Mesenchymal stem cell (in vitro differentiated cells and primary cell): ENCODE data around the gene HEPN1.

Source experiments
- DNase-seq: peaks from one replicate; pipeline ENCODE4 v3.0.0-alpha.2; 2013
- H2AFZ ChIP-seq: one replicate; pipeline ENCODE4 v1.6.1; 2013; ENCODE audit warnings: low read depth, mild to moderate bottlenecking, control low read depth, inconsistent platforms, low read length, moderate library complexity
- H2AK5ac ChIP-seq: 2 replicates; pipeline ENCODE4 v1.6.1; 2013; ENCODE audit warnings: low read length, moderate library complexity, mild to moderate bottlenecking, inconsistent platforms; ENCODE audit not compliant: severe bottlenecking
- H2BK120ac ChIP-seq: one replicate; pipeline ENCODE4 v1.6.1; 2013; ENCODE audit warnings: low read depth, mild to moderate bottlenecking, inconsistent platforms, low read length, moderate library complexity
- H2BK12ac ChIP-seq, 2 experiments: one replicate each; pipeline ENCODE4 v1.6.1; 2013; ENCODE audit warnings: inconsistent platforms in 2 of 2, low read length in 2 of 2, mild to moderate bottlenecking in 2 of 2, moderate library complexity in 2 of 2, control low read depth in 1 of 2
- H2BK15ac ChIP-seq: one replicate; pipeline ENCODE4 v1.6.1; 2013; ENCODE audit warnings: mild to moderate bottlenecking, low read depth, inconsistent platforms; ENCODE audit not compliant: poor library complexity, severe bottlenecking
- H2BK5ac ChIP-seq: 2 replicates; pipeline ENCODE4 v1.6.1; 2013; ENCODE audit warnings: low read depth, mild to moderate bottlenecking, low read length, control low read depth, inconsistent platforms; ENCODE audit not compliant: poor library complexity, severe bottlenecking
- H3K14ac ChIP-seq, 2 experiments: one replicate each; pipeline ENCODE4 v1.6.1; 2013; ENCODE audit warnings: inconsistent platforms in 2 of 2, low read length in 2 of 2, control low read depth in 1 of 2, mild to moderate bottlenecking in 1 of 2, moderate library complexity in 1 of 2
- H3K18ac ChIP-seq, 2 experiments: one replicate each; pipeline ENCODE4 v1.6.1; 2013; ENCODE audit warnings: inconsistent platforms in 2 of 2, low read length in 2 of 2, control low read depth in 1 of 2, low read depth in 1 of 2, mild to moderate bottlenecking in 1 of 2
- H3K23ac ChIP-seq, 2 experiments: one replicate each; pipeline ENCODE4 v1.6.1; 2013; ENCODE audit warnings: inconsistent platforms in 2 of 2, low read length in 2 of 2, mild to moderate bottlenecking in 2 of 2, moderate library complexity in 2 of 2, control low read depth in 1 of 2
- H3K27ac ChIP-seq: 2 replicates; pipeline ENCODE4 v1.5.1; 2013; ENCODE audit warnings: mild to moderate bottlenecking, moderate library complexity, low read length, control low read depth, inconsistent platforms; ENCODE audit not compliant: poor library complexity, severe bottlenecking
- H3K27me3 ChIP-seq, 2 experiments: 2 replicates each; pipeline versions ENCODE4 v1.6.1 to v1.7.0; 2013; ENCODE audit warnings: low read length in 2 of 2, mild to moderate bottlenecking in 2 of 2, moderate library complexity in 2 of 2, control low read depth in 1 of 2, inconsistent platforms in 1 of 2; ENCODE audit not compliant: control insufficient read depth in 1 of 2, insufficient read depth in 1 of 2
- H3K36me3 ChIP-seq, 2 experiments: 2 replicates each; pipeline versions ENCODE4 v1.6.1 to v1.7.0; 2013; ENCODE audit warnings: low read length in 2 of 2, control low read depth in 1 of 2, inconsistent platforms in 1 of 2, low read depth in 1 of 2, mild to moderate bottlenecking in 1 of 2; ENCODE audit not compliant: insufficient read depth in 2 of 2, control insufficient read depth in 1 of 2
- H3K4ac ChIP-seq, 2 experiments: one replicate each; pipeline ENCODE4 v1.6.1; 2013; ENCODE audit warnings: inconsistent platforms in 2 of 2, low read length in 2 of 2, mild to moderate bottlenecking in 2 of 2, moderate library complexity in 2 of 2, control low read depth in 1 of 2, low read depth in 1 of 2
- H3K4me1 ChIP-seq: 2 replicates; pipeline ENCODE4 v1.6.1; 2013; ENCODE audit warnings: low read depth, low read length, control low read depth; ENCODE audit not compliant: control insufficient read depth, insufficient read depth
- H3K4me2 ChIP-seq: 2 replicates; pipeline ENCODE4 v1.6.1; 2013; ENCODE audit warnings: low read length, mild to moderate bottlenecking, inconsistent platforms; ENCODE audit not compliant: poor library complexity, severe bottlenecking
- H3K4me3 ChIP-seq, 2 experiments: 2 replicates each; pipeline versions ENCODE4 v1.5.1 to v1.7.0; 2013; ENCODE audit warnings: low read length in 2 of 2, mild to moderate bottlenecking in 2 of 2, control low read depth in 1 of 2, low read depth in 1 of 2; ENCODE audit not compliant: insufficient read depth in 1 of 2
- H3K79me1 ChIP-seq: replicated peaks from 2 replicates; pipeline ENCODE4 v1.6.1; 2013; ENCODE audit warnings: mild to moderate bottlenecking, control low read depth, low read length, inconsistent platforms; ENCODE audit not compliant: poor library complexity, severe bottlenecking
- H3K9ac ChIP-seq: 2 replicates; pipeline ENCODE4 v1.7.0; 2013; ENCODE audit warnings: mild to moderate bottlenecking, low read length, moderate library complexity
- H3K9me3 ChIP-seq: 2 replicates; pipeline ENCODE4 v1.7.0; 2013; ENCODE audit warnings: mild to moderate bottlenecking, low read length; ENCODE audit not compliant: control insufficient read depth
- H4K8ac ChIP-seq: one replicate; pipeline ENCODE4 v1.6.1; 2013; ENCODE audit warnings: inconsistent platforms, mild to moderate bottlenecking, low read length, moderate library complexity
- H4K91ac ChIP-seq: one replicate; pipeline ENCODE4 v1.6.1; 2013; ENCODE audit warnings: mild to moderate bottlenecking, low read length, inconsistent platforms
- WGBS: methylation state at CpG from one replicate; pipeline ENCODE4 v1.1.7; 2013; ENCODE audit warnings: mixed read lengths; 5-methylcytosine and 5-hydroxymethylcytosine counted together

HEPN1 gene

DNA sequence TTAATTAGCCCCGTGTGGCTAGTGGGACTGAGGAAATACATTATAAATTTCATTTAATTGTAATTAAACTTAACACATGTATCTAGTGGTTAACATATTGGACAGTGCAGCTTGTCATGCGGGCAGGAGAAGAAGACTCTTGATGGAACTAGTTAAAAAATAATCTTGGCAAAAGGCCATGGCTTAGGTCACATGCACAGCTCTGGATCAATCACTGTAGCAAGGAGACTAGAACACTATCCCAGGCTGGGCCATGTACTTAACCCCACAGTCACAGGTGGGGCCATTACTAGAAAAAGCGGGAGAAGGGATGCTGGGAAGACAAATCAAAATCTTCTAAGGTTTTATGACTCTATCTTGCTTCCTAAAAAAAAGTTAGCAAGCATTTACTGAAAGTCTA, 25.5 kb downstream of the HEPN1 start:
- H2AFZ ChIP-seq = no peak overlapping the region
- H2BK5ac ChIP-seq = no peak overlapping the region
- no peak overlapping the region for H4K8ac ChIP-seq
- H3K4me2 ChIP-seq = no peak overlapping the region
- no peak overlapping the region for H3K4me3 ChIP-seq
- no peaks in the 10 kb centered on the region for H3K4me1 ChIP-seq
- 94% methylated on average over 2 of the region's 3 CpGs for WGBS
- H3K18ac ChIP-seq = no peak overlapping the region
- H3K9me3 ChIP-seq = peaks cover 2% of the 10 kb centered on the region
- H3K27ac ChIP-seq = no peak overlapping the region
- no peak overlapping the region for H3K4ac ChIP-seq
- no peak overlapping the region for H4K91ac ChIP-seq
- H3K36me3 ChIP-seq = no peaks in the 10 kb centered on the region
- no peak for DNase-seq
- no peak overlapping the region for H3K14ac ChIP-seq
- no peak overlapping the region for H2BK12ac ChIP-seq
- no peaks in the 10 kb centered on the region for H3K79me1 ChIP-seq
- H2BK120ac ChIP-seq = no peak overlapping the region
- no peak overlapping the region for H2BK15ac ChIP-seq
- no peak overlapping the region for H3K9ac ChIP-seq
- H3K27me3 ChIP-seq = no peaks in the 10 kb centered on the region
- no peak overlapping the region for H2AK5ac ChIP-seq
- no peak overlapping the region for H3K23ac ChIP-seq

DNA sequence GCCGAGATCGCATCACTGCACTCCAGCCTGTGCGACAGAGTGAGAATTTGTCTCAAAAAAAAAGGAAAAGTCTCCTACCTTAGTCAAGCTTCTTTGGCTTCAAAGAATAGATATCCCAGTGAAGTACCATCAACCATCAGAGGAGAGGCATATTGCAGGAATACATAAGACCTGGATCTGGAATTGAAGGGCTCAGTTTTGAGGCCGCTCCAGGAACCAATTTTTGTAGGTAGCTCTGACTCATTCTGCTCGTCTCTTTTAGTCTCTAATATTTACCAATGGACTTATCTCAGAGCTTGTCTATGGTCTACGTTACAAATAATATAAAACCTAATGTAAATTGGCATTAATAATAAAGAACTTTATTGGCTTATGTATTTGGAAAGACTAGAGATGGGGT, 26.8 kb downstream of the HEPN1 start:
- no peak overlapping the region for H2AK5ac ChIP-seq
- 40% methylated on average over 3 of the region's 6 CpGs for WGBS

DNA sequence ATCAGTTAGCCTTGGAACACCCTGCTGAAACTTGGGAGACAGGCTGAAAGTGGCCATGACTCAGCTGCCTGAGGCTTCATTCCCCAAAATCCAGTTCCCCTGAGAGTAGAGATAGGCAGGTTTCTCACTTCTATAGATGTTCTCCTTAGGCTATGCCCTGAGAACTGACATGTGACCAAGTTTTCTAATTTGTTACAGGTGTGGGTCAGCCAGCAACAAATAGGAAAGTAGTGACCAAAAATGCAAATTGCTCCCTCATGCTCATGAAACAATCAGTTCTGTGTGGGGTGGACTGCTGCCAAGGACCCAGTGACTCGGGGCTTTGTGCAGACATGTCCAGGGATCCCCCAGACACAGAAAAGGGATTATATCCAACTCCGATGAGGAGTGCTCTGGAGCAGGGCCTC, 27.7 kb downstream of the HEPN1 start:
- Histone ChIP-seq H4K8ac (no peak overlapping the region), H2AFZ (no peak overlapping the region), H3K4ac (no peak overlapping the region), H2AK5ac (no peak overlapping the region), H3K9ac (peak overlapping the region; percentile 68), H2BK12ac (no peak overlapping the region), H4K91ac (no peak overlapping the region), H2BK120ac (no peak overlapping the region), H3K27me3 (no peaks in the 10 kb centered on the region), H3K18ac (no peak overlapping the region), H3K4me2 (no peak overlapping the region), H3K9me3 (peaks cover 2% of the 10 kb centered on the region), H3K14ac (no peak overlapping the region), H3K23ac (no peak overlapping the region), H2BK15ac (no peak overlapping the region), H3K79me1 (no peaks in the 10 kb centered on the region), H3K4me3 (no peak overlapping the region), H2BK5ac (no peak overlapping the region), H3K4me1 (no peaks in the 10 kb centered on the region), H3K27ac (no peak overlapping the region), H3K36me3 (no peaks in the 10 kb centered on the region)
- no peak for DNase-seq
- 73% methylated on average over 2 of the region's 2 CpGs for WGBS

More for the DNA sequence above, 26.8 kb downstream of the HEPN1 start:
- Histone ChIP-seq H3K4me1 (no peaks in the 10 kb centered on the region), H3K4me2 (no peak overlapping the region), H2BK120ac (no peak overlapping the region), H3K23ac (no peak overlapping the region), H3K79me1 (no peaks in the 10 kb centered on the region), H3K18ac (no peak overlapping the region), H2BK15ac (no peak overlapping the region), H3K4ac (no peak overlapping the region), H3K27me3 (no peaks in the 10 kb centered on the region), H2BK12ac (no peak overlapping the region), H2AFZ (no peak overlapping the region), H3K27ac (no peak overlapping the region), H3K9ac (no peak overlapping the region), H2BK5ac (no peak overlapping the region), H3K14ac (no peak overlapping the region), H4K8ac (no peak overlapping the region), H3K9me3 (peaks cover 2% of the 10 kb centered on the region), H3K36me3 (no peaks in the 10 kb centered on the region), H3K4me3 (no peak overlapping the region), H4K91ac (no peak overlapping the region)
- DNase-seq = no peak

DNA sequence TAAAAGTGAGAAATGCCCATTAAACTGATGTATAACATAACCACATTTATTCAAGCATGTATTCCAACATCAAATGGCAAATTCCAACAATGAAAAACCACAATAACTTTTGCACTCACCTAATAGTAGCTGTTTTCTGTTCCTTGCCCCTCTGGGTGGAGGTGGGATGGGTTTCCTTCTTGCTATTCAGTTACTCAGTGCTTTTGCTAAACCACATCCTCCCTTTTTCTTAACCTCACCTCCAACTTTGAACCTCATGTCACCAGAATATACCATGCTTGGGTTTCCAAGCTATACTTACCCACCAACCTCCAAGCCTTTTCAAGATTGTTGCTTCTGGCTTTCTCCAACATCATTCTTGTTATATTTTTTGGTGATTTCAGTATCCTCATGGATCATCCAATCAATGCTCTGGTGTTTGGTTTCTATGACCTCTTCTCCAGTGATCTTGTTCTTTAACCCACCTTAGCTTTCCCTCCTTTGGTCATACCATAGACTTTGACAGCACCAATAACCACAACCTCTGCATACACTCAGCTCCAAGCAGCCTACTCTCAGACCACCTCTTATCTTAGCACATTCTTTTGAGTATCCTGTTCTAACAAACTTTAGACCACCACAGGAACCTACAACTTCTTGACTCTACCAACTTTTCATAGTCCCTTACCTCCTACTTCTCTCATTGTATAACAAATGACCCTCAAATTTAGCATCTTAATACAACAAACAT, 31.7 kb downstream of the HEPN1 start:
- Histone ChIP-seq H3K79me1 (no peaks in the 10 kb centered on the region), H3K18ac (no peak overlapping the region), H3K27ac (no peak overlapping the region), H2AK5ac (no peak overlapping the region), H4K91ac (no peak overlapping the region), H3K4me1 (peaks cover 2% of the 10 kb centered on the region), H2BK120ac (no peak overlapping the region), H2BK5ac (no peak overlapping the region), H3K9ac (no peak overlapping the region), H2AFZ (no peak overlapping the region), H3K4me2 (no peak overlapping the region), H3K4ac (no peak overlapping the region), H4K8ac (no peak overlapping the region), H3K27me3 (no peaks in the 10 kb centered on the region), H2BK15ac (no peak overlapping the region), H3K14ac (no peak overlapping the region), H2BK12ac (no peak overlapping the region), H3K36me3 (no peaks in the 10 kb centered on the region), H3K4me3 (no peak overlapping the region), H3K9me3 (peaks cover 2% of the 10 kb centered on the region), H3K23ac (no peak overlapping the region)
- no peak for DNase-seq
